Epithelial cell of esophagus (primary cell): ENCODE measurements around the gene MCM10.

Experiments used
- DNase-seq: peaks from one replicate; pipeline ENCODE4 v3.0.0; 2010; ENCODE audit warnings: low read depth
- H3K4me3 ChIP-seq: 2 replicates; pipeline ENCODE4 v1.5.1; 2011; ENCODE audit warnings: mild to moderate bottlenecking, low read length, control low read depth
- TF ChIP-seq, protein P1 (sequence below): IDR thresholded peaks from 2 replicates; pipeline ENCODE4 v1.5.1; 2011; ENCODE audit warnings: low read depth, mild to moderate bottlenecking, low read length, control low read depth, inconsistent platforms; ENCODE audit not compliant: insufficient read depth; ENCODE audit errors: missing control alignments

Gene MCM10

DNA sequence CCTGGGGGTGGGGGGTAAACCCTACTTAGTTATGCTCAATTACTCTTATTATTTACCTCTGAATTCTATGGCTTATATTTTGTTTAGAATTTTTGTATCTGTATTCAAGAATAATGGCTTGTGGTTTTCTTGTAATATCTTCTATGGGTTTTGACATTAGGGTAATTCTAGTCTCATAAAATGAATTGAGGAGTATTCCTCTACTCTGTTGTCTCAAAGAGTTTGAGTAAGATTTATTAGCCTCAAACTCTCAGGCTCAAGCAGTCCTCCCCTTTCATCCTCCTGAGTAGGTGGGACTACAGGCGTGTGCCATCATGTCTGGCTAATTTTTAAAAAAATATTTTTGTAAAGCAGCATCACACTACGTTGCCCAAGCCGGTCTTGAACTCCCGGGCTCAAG is 92.4 kb downstream of the MCM10 start:
- no peak overlapping the region for H3K4me3 ChIP-seq
- TF ChIP-seq, protein P1, sequence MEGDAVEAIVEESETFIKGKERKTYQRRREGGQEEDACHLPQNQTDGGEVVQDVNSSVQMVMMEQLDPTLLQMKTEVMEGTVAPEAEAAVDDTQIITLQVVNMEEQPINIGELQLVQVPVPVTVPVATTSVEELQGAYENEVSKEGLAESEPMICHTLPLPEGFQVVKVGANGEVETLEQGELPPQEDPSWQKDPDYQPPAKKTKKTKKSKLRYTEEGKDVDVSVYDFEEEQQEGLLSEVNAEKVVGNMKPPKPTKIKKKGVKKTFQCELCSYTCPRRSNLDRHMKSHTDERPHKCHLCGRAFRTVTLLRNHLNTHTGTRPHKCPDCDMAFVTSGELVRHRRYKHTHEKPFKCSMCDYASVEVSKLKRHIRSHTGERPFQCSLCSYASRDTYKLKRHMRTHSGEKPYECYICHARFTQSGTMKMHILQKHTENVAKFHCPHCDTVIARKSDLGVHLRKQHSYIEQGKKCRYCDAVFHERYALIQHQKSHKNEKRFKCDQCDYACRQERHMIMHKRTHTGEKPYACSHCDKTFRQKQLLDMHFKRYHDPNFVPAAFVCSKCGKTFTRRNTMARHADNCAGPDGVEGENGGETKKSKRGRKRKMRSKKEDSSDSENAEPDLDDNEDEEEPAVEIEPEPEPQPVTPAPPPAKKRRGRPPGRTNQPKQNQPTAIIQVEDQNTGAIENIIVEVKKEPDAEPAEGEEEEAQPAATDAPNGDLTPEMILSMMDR: no peak
- DNase-seq: no peak

DNA sequence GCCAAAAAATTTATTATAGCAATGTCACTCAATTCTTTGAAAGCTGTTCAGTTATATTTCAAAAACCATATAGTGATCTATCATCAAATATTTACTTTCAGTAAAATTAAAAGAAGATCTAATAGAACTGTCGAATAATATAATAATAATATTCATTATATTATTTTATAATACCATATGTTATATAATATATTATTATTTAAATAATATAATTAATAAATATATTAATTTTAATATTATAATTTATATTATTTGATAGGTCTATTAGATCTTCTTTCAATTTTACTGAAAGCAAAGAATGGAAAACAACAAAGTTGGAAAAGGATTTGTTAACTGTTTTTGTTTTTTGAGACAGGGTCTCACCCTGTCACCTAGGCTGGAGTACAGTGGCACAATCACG is 95.3 kb downstream of the MCM10 start:
- no peak for DNase-seq
- TF ChIP-seq, protein P1: no peak
- H3K4me3 ChIP-seq: no peak overlapping the region

DNA sequence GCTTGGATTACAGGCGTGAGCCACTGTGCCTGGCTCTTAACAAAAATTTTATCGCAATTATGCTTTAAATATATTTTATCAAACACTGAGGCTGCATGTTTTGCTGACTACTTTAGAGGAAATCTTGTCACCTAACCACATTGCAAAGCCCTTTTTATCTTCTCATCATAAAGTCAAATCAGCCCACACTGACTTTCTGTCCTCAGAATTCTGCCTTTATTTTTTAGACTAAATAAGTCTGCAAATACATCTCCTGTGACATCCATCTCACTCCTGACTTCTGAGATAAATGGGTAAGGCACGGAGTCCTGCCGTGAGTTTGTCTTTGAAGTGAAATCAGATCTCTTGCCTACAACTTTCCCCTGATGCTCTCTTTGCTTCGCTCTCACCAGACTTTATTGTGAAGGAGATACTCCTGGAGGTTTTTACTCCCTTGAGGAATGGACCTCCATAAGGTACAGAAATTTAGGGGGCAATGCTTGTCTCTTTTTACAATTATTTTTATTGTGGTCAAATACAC is 96.3 kb downstream of the MCM10 start:
- no peak overlapping the region for H3K4me3 ChIP-seq
- no peak for DNase-seq
- TF ChIP-seq, protein P1: no peak
